T-helper 1 cell treated with Interleukin-12 subunit alpha and Interleukin-12 subunit beta and Interleukin-4 antibody, amounts not matched to agents 30 ng/mL and 1 ng/mL, for 36 hours (primary cell): ENCODE measurements around the gene DMRTA2. TPM values are rescaled to one million over a fixed set of nuclear protein-coding genes. Genes with fewer than 3 reads are reported as not detected.

Source experiments
- intact Hi-C: fragments of 100-400 bp; cut with micrococcal nuclease; formaldehyde crosslinking; loops from one replicate; pipeline ENCODE4 v1.15.1; 2024
- total RNA-seq: library from RNA; stranded (reverse); gene quantifications from 2 replicates; pipeline ENCODE4 v1.2.3, GENCODE V29; 2022

DMRTA2 gene
- total RNA-seq = not detected in 2 replicates

DNA sequence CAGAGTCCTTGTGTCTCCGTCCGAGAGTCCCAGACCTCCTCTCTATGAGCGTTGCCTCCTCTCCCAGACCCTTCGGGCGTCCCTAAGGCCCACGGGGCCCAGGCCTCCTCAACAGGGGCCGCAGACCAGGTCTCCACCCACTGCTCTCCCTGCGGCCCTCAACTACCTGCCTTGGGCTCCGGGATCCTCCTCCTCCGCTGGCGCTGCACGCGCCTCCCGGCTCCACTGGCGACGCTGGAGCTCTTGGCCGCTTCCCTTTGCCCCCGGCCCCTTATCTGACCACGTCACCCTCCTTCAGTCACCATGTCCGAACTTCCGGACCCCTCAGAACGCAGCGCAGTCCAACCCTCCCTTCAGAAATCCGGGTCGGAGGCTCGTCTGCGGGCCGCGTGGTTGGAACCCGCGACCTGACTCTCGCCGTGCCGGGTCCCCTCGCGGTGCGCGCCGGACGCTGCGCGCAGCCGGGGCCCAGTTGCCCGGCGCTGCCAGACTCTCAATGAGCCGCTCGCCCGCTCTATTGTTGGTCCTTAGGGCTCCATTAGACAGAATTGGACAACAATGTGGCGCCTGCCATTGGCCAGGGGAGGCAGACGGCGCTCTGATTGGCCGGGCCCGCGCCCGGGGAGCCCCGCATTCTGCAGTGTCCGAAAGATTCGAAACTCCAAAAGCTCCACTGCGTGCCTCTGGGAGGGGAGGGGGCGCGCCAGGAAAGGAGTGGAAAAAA lies at the start of gene DMRTA2:
TSS of gene DMRTA2 (minus strand) at position 498 of the 724 bp plus-strand sequence. CDS start 1,907 bp downstream, outside the sequence.
- intact Hi-C loops = loop anchor here (10.0 kb wide), 1 partner anchor 282 kb away; no protein-coding TSS in a partner anchor

DNA sequence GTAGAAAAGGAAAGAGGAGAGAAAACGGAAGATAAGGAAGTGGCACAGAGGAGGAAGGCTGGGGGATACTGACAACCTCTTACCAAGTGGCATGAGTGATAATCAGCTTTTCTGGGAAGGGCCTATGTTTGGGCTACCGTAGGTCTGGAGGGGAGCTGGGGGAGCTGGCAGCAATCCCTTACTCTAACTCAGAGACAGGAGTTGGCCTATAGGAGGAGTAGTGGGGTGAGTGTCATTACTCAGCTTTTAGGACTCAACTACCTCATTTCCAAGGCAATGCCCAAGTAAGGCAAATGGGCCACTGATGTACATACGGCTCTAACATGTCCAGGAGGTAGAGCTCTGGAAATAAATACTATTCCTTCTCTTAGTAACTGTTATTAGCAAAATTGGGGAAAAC lies 48.7 kb upstream of the DMRTA2 start:
- intact Hi-C loops = no loop called here

GRCh38 chr1:50462964-50463363 lies 39.7 kb upstream of the DMRTA2 start:
- intact Hi-C loops = no loop called here

- intact Hi-C loops = no loop called here
Observed at GRCh38 chr1:50458507-50458906, 35.3 kb upstream of the DMRTA2 start.

DNA sequence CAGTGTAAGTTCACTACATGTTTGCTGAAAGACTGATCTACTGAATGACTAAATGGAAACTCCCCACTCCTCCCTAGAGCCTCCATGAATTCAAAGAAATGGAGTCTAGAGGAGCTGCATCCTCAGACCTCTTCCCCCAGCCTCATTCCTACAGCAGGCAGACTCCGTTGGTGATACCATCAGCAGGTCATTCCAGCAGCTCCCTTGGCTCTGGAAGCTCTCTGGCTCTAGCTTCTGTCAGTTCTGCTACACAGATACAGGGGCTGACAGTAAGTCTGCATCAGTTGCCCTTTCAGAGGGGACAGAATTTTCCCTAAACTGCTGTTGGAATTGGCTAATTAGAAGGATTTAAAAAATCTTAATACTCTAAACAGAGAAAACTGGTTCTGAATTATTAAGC lies 31.7 kb upstream of the DMRTA2 start:
- intact Hi-C loops = no loop called here

DNA sequence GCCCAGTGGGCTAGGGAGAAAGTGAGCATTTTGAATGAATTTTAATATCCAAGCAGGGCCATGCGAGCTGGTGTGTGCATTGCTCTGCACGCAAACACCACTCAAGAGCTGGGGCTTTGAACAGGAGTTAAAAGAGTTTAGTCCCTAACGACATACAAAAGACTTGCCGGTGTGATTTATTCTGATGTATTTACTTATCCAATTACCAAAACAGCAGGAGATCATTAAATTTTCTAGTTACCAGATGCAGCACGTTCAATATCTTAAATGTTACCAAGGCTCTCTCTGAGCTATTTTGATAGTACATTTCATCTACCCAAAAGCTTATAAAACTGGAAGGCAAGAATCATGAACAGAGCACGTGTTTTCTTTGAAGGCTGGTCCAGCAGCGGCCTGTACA lies 30.0 kb upstream of the DMRTA2 start:
- intact Hi-C loops = no loop called here

DNA sequence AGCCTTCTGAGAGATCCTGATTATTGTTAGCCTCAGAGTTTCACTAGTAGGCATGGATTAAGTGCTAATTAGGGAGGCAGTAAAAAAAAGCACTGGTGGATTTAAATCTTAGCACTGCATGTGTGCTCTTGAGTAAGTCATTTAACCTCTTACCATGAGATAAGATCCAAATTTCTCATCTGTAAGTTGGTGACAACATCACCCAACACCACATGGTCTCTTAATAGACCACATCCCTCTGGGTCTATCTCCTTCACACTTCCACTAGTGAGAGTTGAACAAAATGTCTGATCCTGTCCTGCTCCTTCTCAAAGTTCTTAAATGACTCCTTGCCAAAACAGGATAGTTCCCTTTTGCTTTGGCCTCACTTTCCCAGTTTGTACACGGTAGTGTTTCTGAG lies 29.5 kb upstream of the DMRTA2 start:
- intact Hi-C loops = no loop called here

GRCh38 chr1:50450861-50451653 lies 27.8 kb upstream of the DMRTA2 start:
- intact Hi-C loops = no loop called here

DNA sequence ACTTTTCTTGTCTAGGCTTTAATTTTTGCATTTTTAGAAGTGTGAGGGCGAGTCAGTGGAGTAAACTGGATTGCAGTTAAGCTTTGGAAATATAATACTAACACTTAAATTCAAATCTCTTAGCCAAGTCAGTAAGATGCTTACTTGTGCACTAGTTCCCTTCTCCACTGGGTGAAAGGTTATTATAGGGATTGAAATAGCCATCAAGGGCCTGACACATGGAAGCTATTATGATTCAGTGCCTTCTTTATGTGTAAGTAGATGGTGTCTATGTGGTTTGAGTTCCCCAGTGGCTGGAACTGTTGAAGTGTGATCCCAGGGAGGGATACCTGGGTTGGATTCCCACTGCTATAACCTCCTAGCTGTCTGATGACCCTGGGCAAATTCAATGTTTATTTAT lies 24.7 kb upstream of the DMRTA2 start:
- intact Hi-C loops = no loop called here

DNA sequence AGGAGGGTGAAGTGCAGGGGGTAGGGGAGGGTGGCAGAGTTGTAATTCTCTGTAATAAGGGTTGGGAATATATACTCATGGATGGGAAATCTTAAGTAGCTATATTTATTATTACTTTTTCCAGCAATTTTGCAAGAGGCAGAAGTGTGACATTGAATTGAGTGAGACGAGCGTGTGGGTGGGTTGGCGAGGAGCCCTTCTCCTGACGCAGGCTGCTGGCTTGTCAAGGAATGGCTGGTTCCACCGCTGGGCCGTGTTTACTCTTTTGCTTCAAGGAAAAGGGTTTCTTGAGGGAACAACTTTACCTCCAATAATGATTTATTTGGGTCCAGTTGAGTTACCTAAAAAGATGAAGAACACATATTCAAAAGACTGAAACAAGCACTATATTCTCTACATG lies 17.9 kb upstream of the DMRTA2 start:
- intact Hi-C loops = no loop called here

DNA sequence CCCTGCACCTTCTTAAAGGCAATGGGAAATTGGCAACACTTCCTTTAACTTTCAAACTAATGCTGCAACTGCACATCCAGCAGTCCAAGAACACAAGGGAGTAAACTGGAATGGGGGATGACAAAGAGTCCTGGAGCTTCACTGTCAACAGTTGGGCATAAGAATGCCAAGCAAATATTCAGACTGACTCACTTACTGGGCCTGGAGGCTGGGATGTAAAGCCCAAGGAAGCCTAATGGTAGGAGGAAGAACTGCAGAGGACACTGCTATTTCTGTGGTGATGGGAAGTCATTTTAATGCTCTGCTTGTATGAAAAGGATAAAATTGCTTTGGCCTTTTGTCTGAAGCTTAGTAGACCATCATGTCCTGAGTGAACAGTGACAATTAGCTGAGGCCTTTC lies 15.7 kb upstream of the DMRTA2 start:
- intact Hi-C loops = no loop called here

DNA sequence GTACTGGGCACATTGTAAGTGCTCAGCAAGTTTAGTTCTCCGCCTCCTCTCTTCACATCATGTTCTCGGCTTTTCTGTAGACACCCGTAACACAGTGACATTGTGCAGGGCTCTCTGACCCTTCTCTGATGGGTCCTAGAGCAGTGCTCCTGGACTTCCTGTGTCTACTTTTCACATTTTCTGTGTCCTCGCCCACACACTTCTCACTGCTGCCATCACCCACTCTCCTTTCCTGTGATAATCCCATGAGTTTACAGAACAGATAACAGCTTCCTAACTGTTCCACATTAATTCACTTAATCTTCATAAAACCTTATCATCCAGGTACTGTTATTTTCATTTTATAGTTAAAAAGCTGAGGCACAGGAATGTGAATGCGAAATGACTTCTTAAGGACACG lies 13.2 kb upstream of the DMRTA2 start:
- intact Hi-C loops = no loop called here

DNA sequence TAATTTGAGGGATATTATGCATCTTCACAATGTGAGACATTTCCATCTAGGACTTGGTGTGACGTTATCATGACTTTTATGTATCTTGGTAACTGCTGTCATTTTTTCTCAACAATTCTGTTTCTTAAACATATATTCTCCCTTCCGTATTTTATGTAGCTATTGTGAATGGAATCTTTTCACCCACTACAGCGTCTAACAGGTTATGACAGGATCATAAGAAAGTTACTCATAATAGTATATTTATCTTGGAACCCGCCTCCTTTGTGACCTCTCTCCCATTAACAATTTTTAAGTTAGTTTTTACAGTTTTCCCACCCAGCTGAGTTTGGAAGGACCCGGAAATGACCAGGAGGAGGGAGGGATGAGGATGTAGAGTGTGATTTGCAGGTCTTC lies 6.8 kb upstream of the DMRTA2 start:
- intact Hi-C loops = no loop called here

- intact Hi-C loops = loop anchor here (1.0 to 10.0 kb wide), 3 partner anchors 9 to 277 kb away; no protein-coding TSS in a partner anchor
Observed at GRCh38 chr1:50427818-50428779, 4.9 kb upstream of the DMRTA2 start.

DNA sequence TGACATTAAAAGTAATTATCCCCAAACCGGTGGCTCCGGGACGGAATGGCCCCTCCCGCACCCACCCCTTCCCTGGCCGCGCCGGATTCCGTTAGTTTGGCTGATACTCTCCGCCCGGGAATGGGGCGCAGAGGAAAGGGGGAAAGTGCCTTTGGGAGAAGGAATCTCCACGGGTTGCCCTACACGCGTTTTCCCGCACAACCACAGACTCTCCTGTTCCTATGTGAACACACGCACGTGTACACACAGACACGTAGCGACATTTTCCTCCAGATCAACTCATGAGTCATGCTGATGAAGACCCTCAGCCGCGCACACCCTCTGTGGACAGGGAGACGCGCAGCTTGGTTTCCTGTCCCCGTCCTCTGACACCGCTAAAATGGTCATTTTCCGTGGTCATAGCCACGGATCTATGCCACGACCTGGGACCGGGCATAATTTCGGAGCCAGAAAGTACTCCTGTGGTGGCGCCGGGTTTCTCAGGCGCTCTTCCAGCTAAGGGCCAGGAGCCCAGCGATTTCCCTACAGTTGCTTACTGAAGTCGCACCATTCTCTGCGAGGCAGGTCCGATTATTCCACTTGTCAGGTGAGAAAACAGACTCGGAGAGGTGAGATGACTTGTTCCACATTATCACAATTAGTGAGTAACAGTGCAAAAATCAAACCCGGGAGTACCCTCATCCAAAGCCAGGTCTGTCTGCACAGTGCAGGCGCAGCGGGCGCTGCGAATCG lies 4.0 kb upstream of the DMRTA2 start:
- intact Hi-C loops = loop anchor here (1.0 to 10.0 kb wide), 2 partner anchors 8 to 278 kb away; no protein-coding TSS in a partner anchor

DNA sequence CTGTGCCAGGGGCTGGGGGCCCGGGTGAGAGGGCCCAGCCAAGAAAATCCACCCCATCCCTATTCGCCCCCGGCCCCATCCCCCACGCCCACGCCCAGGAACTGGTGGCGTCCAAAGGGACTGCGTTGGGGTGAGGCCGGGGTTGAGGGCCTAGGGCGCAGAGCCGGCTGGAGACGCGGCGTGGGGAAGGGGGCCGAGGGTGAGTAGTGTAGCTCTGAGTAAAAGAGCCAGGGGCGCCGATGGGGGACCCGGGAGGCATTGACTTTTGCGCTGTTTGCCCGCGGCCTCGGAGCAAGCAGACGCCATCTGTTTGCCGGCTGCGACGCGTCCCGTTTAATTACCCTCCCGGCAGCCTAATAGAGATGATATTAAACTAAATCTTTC lies 3.5 kb upstream of the DMRTA2 start:
- intact Hi-C loops = loop anchor here (1.0 to 10.0 kb wide), 2 partner anchors 7 to 278 kb away; no protein-coding TSS in a partner anchor

DNA sequence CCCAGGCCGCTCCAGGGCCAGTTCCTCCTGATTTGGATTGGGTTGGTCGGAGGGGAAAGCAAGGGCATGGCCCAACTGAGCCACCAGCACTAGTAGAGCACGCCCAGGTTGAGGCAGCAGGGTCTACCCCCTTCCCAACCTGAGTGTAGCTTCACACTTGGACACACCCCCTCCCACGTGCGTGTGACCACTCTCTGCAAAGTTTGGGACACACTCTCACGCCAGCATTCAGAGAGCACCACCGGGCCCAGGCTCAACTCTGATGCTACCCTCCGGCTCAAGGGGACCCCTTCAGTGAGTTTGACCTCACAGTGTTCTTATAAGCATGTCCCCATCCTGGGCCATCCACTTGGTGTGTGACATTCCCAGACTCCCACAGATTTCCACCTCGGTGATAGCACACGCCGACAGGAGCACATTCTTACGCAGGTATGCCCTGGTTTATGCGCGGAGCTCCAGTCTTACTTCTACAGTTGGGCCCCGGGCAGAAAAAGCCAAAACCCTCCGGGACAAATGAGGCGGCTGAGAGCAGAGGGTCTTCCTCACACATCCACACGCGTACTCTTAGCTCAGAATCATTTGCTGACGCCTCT lies 3.0 kb upstream of the DMRTA2 start:
- intact Hi-C loops = loop anchor here (10.0 kb wide), 1 partner anchor 279 kb away; no protein-coding TSS in a partner anchor

DNA sequence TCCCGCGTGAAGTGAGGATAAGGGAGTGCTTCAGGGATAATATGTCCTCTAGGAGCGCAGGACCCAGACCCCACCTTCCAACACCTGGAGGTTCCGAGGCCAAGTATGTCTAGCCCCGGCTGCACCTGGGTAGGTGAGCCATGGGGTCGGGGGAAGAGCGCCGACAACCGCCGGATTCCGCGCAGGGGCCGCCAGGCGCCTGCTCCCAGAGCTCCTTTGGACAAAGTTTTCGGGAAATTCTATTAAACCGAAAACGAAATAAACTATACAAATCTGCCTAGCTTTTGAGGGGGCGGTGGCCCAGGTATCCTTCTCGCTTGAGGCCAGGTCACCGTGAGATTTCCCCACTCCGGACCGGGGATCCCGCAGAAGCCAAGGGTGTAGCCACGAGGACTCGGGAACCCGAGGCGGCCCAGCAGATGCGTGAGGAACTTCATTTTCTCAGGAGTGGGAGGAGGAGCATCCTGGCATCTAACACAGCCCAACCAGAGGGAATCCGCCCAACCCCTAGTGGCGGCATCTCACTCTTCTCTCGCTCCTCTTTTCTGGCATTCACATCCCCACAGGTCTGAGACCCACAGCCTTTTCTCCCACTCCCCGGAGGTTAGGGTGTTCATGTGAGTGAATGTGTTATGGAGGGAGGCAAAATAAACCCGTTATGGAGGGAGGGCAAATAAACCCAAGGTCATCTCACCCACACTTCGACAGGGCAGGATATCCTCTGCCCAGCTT lies 2.3 kb upstream of the DMRTA2 start:
- intact Hi-C loops = loop anchor here (2.0 to 10.0 kb wide), 2 partner anchors 179 to 279 kb away; no protein-coding TSS in a partner anchor

GRCh38 chr1:50424884-50425375 lies 1.7 kb upstream of the DMRTA2 start:
- intact Hi-C loops = loop anchor here (2.0 to 10.0 kb wide), 2 partner anchors 180 to 280 kb away; no protein-coding TSS in a partner anchor
